HepG2 (cell line): ENCODE results near the gene CIITA. TPM values are rescaled to one million over a fixed set of nuclear protein-coding genes. Genes with fewer than 3 reads are reported as not detected.

ENCODE experiments used
- ATAC-seq: fragments of 200-7000 bp; cut with Tn5 transposase; 3 replicates; pipeline ENCODE4 v1.9.1; 2020; ENCODE audit warnings: mild to moderate bottlenecking, moderate library complexity
- BruUV-seq: library from RNA; stranded (reverse); fragments of 400-500 nt; replicated peaks from 2 replicates; lab custom pipeline; 2021; lab: Mats Ljungman, UMichigan
- CTCF ChIA-PET: fragments of 300-600 bp; formaldehyde crosslinking; extraction: SDS; loops from one replicate; lab custom pipeline; 2021; ENCODE audit warnings: low total read pairs, inconsistent platforms, low intra/inter-chr PET ratio; lab: Yijun Ruan, JAX
- POLR2A ChIA-PET: fragments of 350-600 bp; sonication (Branson Sonifier 250); formaldehyde crosslinking; loops from one replicate; lab custom pipeline; 2020; ENCODE audit warnings: antibody characterized with exemption, inconsistent platforms; lab: Yijun Ruan, JAX
- DNase-seq: peaks from one replicate; pipeline ENCODE4 v3.0.0-alpha.2; 2015; ENCODE audit warnings: low spot score
- FAIRE-seq: peaks from 3 replicates; lab custom pipeline; 2011; peaks lifted over from hg19 to GRCh38; lab: Jason Lieb, UNC
- H2AFZ ChIP-seq: one replicate; pipeline ENCODE4 v1.6.1; 2011; ENCODE audit warnings: low read length, inconsistent platforms
- H3K27ac ChIP-seq: fragments of 300-600 bp; 3 replicates; pipeline ENCODE4 v1.8.0; 2011; ENCODE audit warnings: mixed run types, mild to moderate bottlenecking, mixed read lengths, low read length, inconsistent platforms; ENCODE audit not compliant: insufficient read depth; ENCODE audit errors: extremely low read length
- H3K27me3 ChIP-seq, 2 experiments: fragments of 200-600 bp in 1 of 2; 2 replicates in 1 of 2; 3 replicates in 1 of 2; pipeline versions ENCODE4 v1.6.0 to v1.8.0; 2011; ENCODE audit warnings: low read length in 2 of 2, mild to moderate bottlenecking in 2 of 2, moderate library complexity in 2 of 2, inconsistent platforms in 1 of 2; ENCODE audit not compliant: insufficient read depth in 2 of 2, control insufficient read depth in 1 of 2
- H3K36me3 ChIP-seq, 2 experiments: fragments of 200-600 bp in 1 of 2; replicated peaks in 1 of 2; 2 replicates in 1 of 2; 3 replicates in 1 of 2; pipeline versions ENCODE4 v1.5.1 to v1.8.0; 2011; ENCODE audit warnings: low read length in 2 of 2, inconsistent platforms in 1 of 2; ENCODE audit not compliant: insufficient read depth in 2 of 2, control insufficient read depth in 1 of 2
- H3K4me1 ChIP-seq: 2 replicates; pipeline ENCODE4 v1.5.1; 2012; ENCODE audit warnings: low read length, inconsistent platforms; ENCODE audit not compliant: insufficient read depth
- H3K4me2 ChIP-seq: 2 replicates; pipeline ENCODE4 v1.6.0; 2011; ENCODE audit warnings: low read depth, low read length, inconsistent platforms
- H3K4me3 ChIP-seq, 3 experiments: fragments of 200-600 bp in 1 of 3; sonication (generic), shearing (Covaris generic) in 1 of 3; replicated peaks in 1 of 3; 2 replicates each; pipeline ENCODE4 v1.5.1; 2011 to 2016; ENCODE audit warnings: low read length in 3 of 3, inconsistent platforms in 2 of 3, low read depth in 2 of 3, mild to moderate bottlenecking in 2 of 3, control low read depth in 1 of 3, mixed read lengths in 1 of 3; ENCODE audit not compliant: insufficient read depth in 1 of 3
- H3K79me2 ChIP-seq: one replicate; pipeline ENCODE4 v1.6.1; 2011; ENCODE audit warnings: low read length, inconsistent platforms; ENCODE audit not compliant: insufficient read depth
- H3K9ac ChIP-seq: 2 replicates; pipeline ENCODE4 v1.6.0; 2011; ENCODE audit warnings: mild to moderate bottlenecking, low read depth, low read length, inconsistent platforms; ENCODE audit not compliant: insufficient read depth
- H3K9me3 ChIP-seq: 2 replicates; pipeline ENCODE4 v1.5.1; 2012; ENCODE audit warnings: mild to moderate bottlenecking, low read length
- H4K20me1 ChIP-seq: 2 replicates; pipeline ENCODE4 v1.6.0; 2011; ENCODE audit warnings: inconsistent platforms, mild to moderate bottlenecking, low read length, moderate library complexity; ENCODE audit not compliant: insufficient read depth
- ERF ChIP-seq: IDR thresholded peaks from 2 replicates; pipeline ENCODE4 v1.6.1; 2018; ENCODE audit warnings: missing biosample characterization, missing genetic modification reagents
- FOXP1 ChIP-seq, 2 experiments: fragments of 450-650 bp in 1 of 2; IDR thresholded peaks; 2 replicates each; pipeline ENCODE4 v1.6.1; 2017 to 2018; ENCODE audit warnings: antibody characterized with exemption in 1 of 2
- NRL ChIP-seq: sonication (generic); formaldehyde crosslinking; IDR thresholded peaks from 2 replicates; pipeline ENCODE4 v1.5.0; 2020; ENCODE audit warnings: missing genetic modification reagents, mild to moderate bottlenecking, moderate library complexity, borderline replicate concordance
- ZNF224 ChIP-seq: sonication (generic); formaldehyde crosslinking; IDR thresholded peaks from 2 replicates; pipeline ENCODE4 v1.5.0; 2020; ENCODE audit warnings: mild to moderate bottlenecking, missing genetic modification reagents
- ZNF749 ChIP-seq: sonication (generic); formaldehyde crosslinking; IDR thresholded peaks from 2 replicates; pipeline ENCODE4 v1.8.0; 2022; ENCODE audit warnings: mild to moderate bottlenecking, missing genetic modification reagents, moderate library complexity, borderline replicate concordance
- WGBS: methylation state at CpG from one replicate; pipeline ENCODE4 v1.1.6; 2017; ENCODE audit warnings: low lambda C conversion rate; 5-methylcytosine and 5-hydroxymethylcytosine counted together
- in situ Hi-C: cut with HindIII; loops from 2 replicates; pipeline ENCODE4 v1.10.0; 2017; ENCODE audit warnings: low pct_unique_long_range_greater_than_20kb; ENCODE audit not compliant: extremely low pct_ligation_motif_present
- intact Hi-C: fragments of 100-400 bp; cut with micrococcal nuclease; formaldehyde crosslinking; loops from one replicate; pipeline ENCODE4 v1.10.0; 2022; ENCODE audit not compliant: unreplicated experiment
- polyA plus RNA-seq, 8 experiments: library from polyadenylated mRNA; depleted of rRNA in 3 of 8; stranded (reverse) in 7 of 8; unstranded in 1 of 8; fragments of >200 nt; fragmentation: Illumina TruSeq in 4 of 8; extraction: Trizol in 4 of 8; gene quantifications; 2 replicates each; pipeline versions ENCODE4 v1.2.1 to v1.2.3, GENCODE V29; 2011 to 2016; ENCODE audit warnings: low read depth in 4 of 8, missing spikeins in 1 of 8, mixed read lengths in 1 of 8; ENCODE audit not compliant: insufficient read depth in 1 of 8
- total RNA-seq, 5 experiments: library from RNA; depleted of rRNA; stranded (reverse); fragments of >200 nt; fragmentation: Illumina TruSeq; extraction: Trizol; gene quantifications; 2 replicates each; pipeline ENCODE4 v1.2.3, GENCODE V29; 2016; ENCODE audit warnings: low read depth in 1 of 5

CIITA gene
- total and polyA plus RNA-seq, 2 of the 13 experiments (the other 11 are each of a cell fraction or from before 2014, with no cell fraction given): 0.08 to 0.09 TPM

DNA sequence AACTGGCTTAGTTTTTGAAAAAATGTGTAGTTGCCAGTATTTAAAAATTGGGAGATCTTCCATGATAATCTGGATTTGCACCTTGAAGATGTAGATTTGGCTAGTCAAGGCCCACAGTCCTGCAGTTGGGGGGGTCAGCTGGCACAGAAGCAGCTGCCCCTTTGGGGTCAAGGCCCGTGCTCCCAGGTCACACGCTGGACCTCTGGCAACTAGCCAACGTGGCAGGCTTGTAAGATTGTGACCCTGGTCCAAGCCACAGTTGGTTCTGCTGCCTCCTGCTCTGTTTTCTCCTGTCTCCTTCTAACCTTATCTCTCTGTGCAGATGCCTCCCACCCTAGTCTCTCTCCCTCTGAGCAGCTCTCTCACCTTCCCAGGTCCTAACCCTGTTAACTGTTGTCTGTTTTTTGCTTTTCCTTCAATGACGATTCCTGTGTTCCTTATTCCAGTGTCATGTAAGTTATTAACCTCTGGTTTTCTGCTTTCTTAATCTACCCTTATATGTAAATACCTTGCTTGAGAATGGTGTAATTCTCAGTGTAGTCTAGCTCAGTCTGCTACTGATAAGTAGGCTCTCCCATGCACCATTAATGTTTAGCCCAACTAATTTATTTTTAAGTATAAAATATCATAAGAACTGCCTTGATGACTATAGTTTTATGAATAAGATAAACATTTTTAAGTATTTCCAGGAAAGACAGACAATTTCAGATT, 95.3 kb downstream of the CIITA start:
- TF ChIP-seq ZNF224 (CRISPR knock-in tag) (0 out of 2 replicates have a peak, but pooled peaks have one; percentile 52), NRL (CRISPR knock-in tag) (0 out of 2 replicates have a peak, but pooled peaks have one; percentile 29), FOXP1 (IDR thresholded peaks at IDR 0.05) (no peak), FOXP1 (CRISPR knock-in tag; IDR thresholded peaks at IDR 0.05) (no peak)
- Histone ChIP-seq H3K79me2 (no peaks in the 10 kb centered on the region), H3K9me3 (no peaks in the 10 kb centered on the region), H3K27ac (no peak overlapping the region), H3K4me2 (no peak overlapping the region), H3K27me3 (no peaks in the 10 kb centered on the region; a peak in 1 of 5 replicates), H2AFZ (no peak overlapping the region), H4K20me1 (no peaks in the 10 kb centered on the region), H3K36me3 (peaks cover 5 to 29% of the 10 kb centered on the region in 2 experiments), H3K9ac (no peak overlapping the region), H3K4me3 (no peak overlapping the region), H3K4me1 (peaks cover 9% of the 10 kb centered on the region)
- WGBS: 63% methylated on average over 4 of the region's 4 CpGs
- CTCF ChIA-PET: interaction anchor here (1.0 to 3.9 kb wide), 8 partner anchors 9 to 669 kb away, joined by 3 to 35 read pairs (median 5); partner anchors contain the start of gene SOCS1
- in situ Hi-C loops (no loop called here), intact Hi-C loops (no loop called here)
- ATAC-seq: no peak
- FAIRE-seq: no peak
- POLR2A ChIA-PET: interaction anchor here (0.7 kb wide), 1 partner anchor 284 kb away, joined by 4 read pairs; the partner anchor contains the start of gene SOCS1
- no peak for DNase-seq
- no TSS peak for BruUV-seq

GRCh38 chr16:10972819-10973464, 95.9 kb downstream of the CIITA start:
- no peaks in the 10 kb centered on the region for H3K9me3 ChIP-seq
- FAIRE-seq: no peak
- H3K36me3 ChIP-seq: peaks cover 5 to 32% of the 10 kb centered on the region in 2 experiments
- H3K4me2 ChIP-seq: no peak overlapping the region
- no peak overlapping the region for H3K27ac ChIP-seq
- no peak overlapping the region for H3K9ac ChIP-seq
- no peak for ATAC-seq
- H3K79me2 ChIP-seq: no peaks in the 10 kb centered on the region
- CTCF ChIA-PET: interaction anchor here (1.0 to 2.4 kb wide), 4 partner anchors 9 to 398 kb away, joined by 3 to 35 read pairs (median 6); partner anchors contain the start of gene SOCS1
- no peaks in the 10 kb centered on the region for H4K20me1 ChIP-seq
- intact Hi-C loops (no loop called here), in situ Hi-C loops (no loop called here)
- no peaks in the 10 kb centered on the region; a peak in 1 of 5 replicates for H3K27me3 ChIP-seq
- H3K4me1 ChIP-seq: peaks cover 9% of the 10 kb centered on the region
- H3K4me3 ChIP-seq: no peak overlapping the region
- DNase-seq: no peak
- no peak overlapping the region for H2AFZ ChIP-seq
- 98% methylated on average over 12 of the region's 12 CpGs for WGBS
- POLR2A ChIA-PET: no interaction called here
- no TSS peak for BruUV-seq
- TF ChIP-seq ZNF749 (CRISPR knock-in tag): 0 out of 2 replicates have a peak, but pooled peaks have one; percentile 31
- no peak for TF ChIP-seq ERF
